ENCODE measurements around the gene LACTB.

The LACTB gene

GRCh38 chr15:63172851-63173451 is 51.3 kb downstream of the LACTB start:
- DNase-seq (ENCODE audit: low read depth in 2 of 2), result no peak

- no peak for DNase-seq (ENCODE audit: low read depth in 2 of 2)
Measured at GRCh38 chr15:63176302-63176701, 54.6 kb downstream of the LACTB start.

- DNase-seq (ENCODE audit: low read depth in 2 of 2), result no peak
Measured at GRCh38 chr15:63178034-63178433, 56.4 kb downstream of the LACTB start.

DNA sequence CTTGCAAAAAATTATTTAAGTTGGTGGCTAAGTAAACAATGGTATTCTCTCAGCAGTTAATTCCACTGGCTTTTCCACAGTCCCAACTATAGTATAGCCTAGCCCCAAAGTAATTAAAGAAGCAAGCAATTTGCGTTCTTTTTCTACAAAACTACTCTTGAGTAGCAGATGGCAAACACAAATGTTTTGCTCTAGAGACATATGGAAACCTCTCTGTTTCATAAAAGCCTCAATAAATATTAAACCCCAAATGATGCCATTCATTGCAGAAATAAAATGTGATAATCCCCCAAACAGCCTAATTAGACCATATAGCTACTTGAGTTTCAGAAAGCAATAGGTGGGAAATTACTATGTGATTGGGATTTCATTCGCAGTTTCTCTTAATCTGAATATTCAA is 59.1 kb downstream of the LACTB start:
- no peak for DNase-seq (ENCODE audit: low read depth in 2 of 2)

GRCh38 chr15:63181648-63182047 is 60.0 kb downstream of the LACTB start:
- no peak for DNase-seq (ENCODE audit: low read depth in 2 of 2)

DNA sequence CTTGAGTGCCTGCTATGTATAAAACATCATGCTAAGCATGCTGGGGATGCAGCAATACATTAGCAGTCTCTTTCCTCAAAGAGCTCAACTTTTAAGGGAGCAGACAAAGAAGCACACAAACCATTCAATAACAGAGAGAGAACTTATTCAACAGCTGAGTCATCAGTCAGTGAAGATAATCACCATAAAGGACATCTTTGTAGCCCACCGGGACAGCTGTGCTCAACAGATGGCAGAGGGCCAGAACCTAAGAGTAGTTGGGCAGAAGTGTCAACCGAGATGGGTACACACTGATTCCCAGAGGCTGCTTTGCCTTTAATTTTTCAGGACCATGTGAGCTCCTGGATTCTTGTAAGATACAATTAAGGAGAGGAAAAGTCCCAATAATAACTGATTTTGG is 63.5 kb downstream of the LACTB start:
- DNase-seq (ENCODE audit: low read depth in 2 of 2), result no peak

DNA sequence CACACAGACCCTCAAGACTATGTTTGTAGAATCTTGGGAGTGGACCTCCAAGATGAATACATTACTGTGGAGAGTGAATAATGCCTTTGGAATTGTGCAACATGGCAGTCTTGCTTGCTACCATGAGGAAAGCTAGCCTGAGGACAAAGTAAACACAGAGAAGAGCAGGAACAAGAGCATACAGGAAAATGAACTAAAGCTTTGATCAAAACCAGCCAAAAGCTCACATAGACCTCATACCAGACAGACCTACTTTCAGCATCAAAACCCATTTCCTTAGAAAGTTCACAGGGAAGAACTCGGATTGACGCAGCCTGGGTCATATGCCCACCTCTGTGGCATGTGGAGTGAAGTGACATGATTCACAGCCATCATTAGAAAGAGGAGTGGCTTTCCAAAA is 64.4 kb downstream of the LACTB start:
- DNase-seq (ENCODE audit: low read depth in 2 of 2), result peak; percentile 39 to 44

DNA sequence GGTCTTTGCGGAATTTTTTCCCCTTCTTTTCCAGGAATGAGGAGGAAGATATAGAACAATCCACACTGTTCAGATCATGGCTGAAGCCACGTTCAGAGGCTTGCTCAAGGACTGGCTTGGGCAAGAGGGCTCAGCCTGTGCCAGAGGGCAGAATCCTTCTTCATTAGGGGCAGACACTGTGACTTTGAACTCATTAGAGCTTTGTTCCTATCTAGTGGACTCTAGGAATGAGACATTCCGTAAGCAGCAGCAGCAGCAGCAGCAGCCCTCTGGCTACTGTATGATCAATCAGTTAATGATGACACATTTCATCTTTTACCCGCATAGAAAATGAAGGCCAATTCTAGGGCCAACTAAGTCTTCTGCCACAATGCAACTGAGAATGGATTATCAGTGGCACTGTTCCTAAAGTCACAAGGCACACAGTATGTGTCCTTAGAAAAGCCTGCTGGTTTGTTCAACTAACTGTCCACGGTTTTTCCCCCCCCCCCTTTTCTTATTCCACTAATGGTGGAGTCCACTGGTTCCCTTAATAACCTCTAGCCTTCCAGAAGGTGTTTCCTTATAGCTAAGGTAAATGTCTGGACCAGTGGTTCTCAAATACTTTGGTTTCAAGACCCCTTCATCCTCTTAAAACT is 66.0 kb downstream of the LACTB start:
- no peak for DNase-seq (ENCODE audit: low read depth in 2 of 2)

- DNase-seq (ENCODE audit: low read depth in 2 of 2), result no peak
Measured at GRCh38 chr15:63188247-63188925, 66.7 kb downstream of the LACTB start.

GRCh38 chr15:63188926-63189871 is 67.5 kb downstream of the LACTB start, which contains the start of gene RAB8B:
TSS of gene RAB8B (plus strand) at chr15:63189606. CDS start at chr15:63189625, 19 bp downstream.
- peak; percentile 92 to 93 for DNase-seq (ENCODE audit: low read depth in 2 of 2)

- no peak for DNase-seq (ENCODE audit: low read depth in 2 of 2)
Measured at GRCh38 chr15:63189941-63190768, 68.5 kb downstream of the LACTB start.

DNA sequence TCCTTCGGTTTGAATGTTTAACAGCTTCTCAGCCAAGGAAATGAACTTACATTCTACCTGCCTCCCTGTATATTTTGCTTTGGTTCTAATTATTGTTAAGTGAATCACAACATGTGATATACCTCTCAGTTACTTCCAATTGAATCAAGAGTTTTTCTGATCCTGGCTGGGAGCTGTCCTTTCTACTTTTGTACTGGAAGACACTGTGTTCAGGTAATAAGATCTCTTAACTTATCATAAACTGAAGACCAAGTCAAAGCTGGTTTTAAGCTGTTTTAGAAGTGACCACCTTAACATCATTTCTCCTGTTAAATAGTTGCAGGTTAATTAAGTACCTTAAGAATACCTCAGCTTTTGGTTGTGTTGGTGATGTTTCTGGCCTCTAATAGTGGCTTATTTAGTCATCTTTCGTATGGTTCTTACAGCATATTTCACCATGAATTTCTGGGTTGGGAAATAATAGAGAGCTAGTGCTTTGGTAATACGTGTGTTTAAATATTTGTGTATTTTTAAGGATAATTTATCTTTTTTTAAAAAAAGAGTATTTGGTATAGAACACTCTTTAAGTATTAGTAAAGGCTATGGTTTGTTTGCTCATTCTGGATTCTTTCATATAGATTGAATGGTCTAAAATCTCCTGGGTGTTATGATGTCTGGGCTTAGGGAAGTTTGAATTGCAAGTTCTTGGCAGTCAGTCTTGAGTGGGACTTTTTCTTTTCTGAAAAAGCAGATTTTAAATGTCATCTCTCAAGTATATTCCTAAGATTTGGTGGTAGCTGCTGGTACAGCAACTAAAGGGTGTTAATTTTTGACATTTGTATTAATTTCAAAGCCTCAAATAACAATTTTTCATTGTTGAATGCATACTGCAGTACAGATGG is 69.3 kb downstream of the LACTB start:
- DNase-seq (ENCODE audit: low read depth in 2 of 2), result no peak

Measured in fibroblast of skin of left quadriceps (primary cell).